Astrocyte (in vitro differentiated cells and primary cell): ENCODE results near the gene LINC00632. TPM values are rescaled to one million over a fixed set of nuclear protein-coding genes. Genes with fewer than 3 reads are reported as not detected.

ENCODE experiments used
- DNase-seq: peaks from one replicate; pipeline ENCODE4 v3.0.0-alpha.2; 2010; ENCODE audit warnings: low read depth
- FAIRE-seq: peaks from 2 replicates; lab custom pipeline; 2011; peaks lifted over from hg19 to GRCh38; lab: Jason Lieb, UNC
- H2AFZ ChIP-seq: 2 replicates; pipeline ENCODE4 v1.6.0; 2012; ENCODE audit warnings: low read depth, low read length, inconsistent platforms
- H3K27ac ChIP-seq: 2 replicates; pipeline ENCODE4 v1.5.1; 2011; ENCODE audit warnings: low read depth, low read length, inconsistent platforms
- H3K27me3 ChIP-seq: 2 replicates; pipeline ENCODE4 v1.6.0; 2011; ENCODE audit warnings: low read length, inconsistent platforms; ENCODE audit not compliant: insufficient read depth
- H3K36me3 ChIP-seq: 2 replicates; pipeline ENCODE4 v1.5.1; 2011; ENCODE audit warnings: low read length, inconsistent platforms; ENCODE audit not compliant: insufficient read depth
- H3K4me1 ChIP-seq: 2 replicates; pipeline ENCODE4 v1.5.1; 2011; ENCODE audit warnings: low read length, inconsistent platforms; ENCODE audit not compliant: insufficient read depth
- H3K4me2 ChIP-seq: 2 replicates; pipeline ENCODE4 v1.6.0; 2012; ENCODE audit warnings: low read length, inconsistent platforms
- H3K4me3 ChIP-seq: 2 replicates; pipeline ENCODE4 v1.5.1; 2011; ENCODE audit warnings: low read depth, mild to moderate bottlenecking, low read length, inconsistent platforms; ENCODE audit not compliant: insufficient read depth
- H3K79me2 ChIP-seq: 2 replicates; pipeline ENCODE4 v1.6.0; 2012; ENCODE audit warnings: mild to moderate bottlenecking, low read length, inconsistent platforms; ENCODE audit not compliant: insufficient read depth
- H3K9ac ChIP-seq: 2 replicates; pipeline ENCODE4 v1.6.0; 2012; ENCODE audit warnings: mild to moderate bottlenecking, low read length, inconsistent platforms
- H3K9me3 ChIP-seq: 2 replicates; pipeline ENCODE4 v1.5.1; 2012; ENCODE audit warnings: low read depth, mild to moderate bottlenecking, low read length, inconsistent platforms; ENCODE audit not compliant: insufficient read depth
- H4K20me1 ChIP-seq: 2 replicates; pipeline ENCODE4 v1.6.0; 2012; ENCODE audit warnings: low read length, inconsistent platforms; ENCODE audit not compliant: insufficient read depth
- H3K27ac Mint-ChIP-seq: one replicate; pipeline ENCODE4 v1.8.0; 2021; ENCODE audit warnings: mild to moderate bottlenecking, mixed read lengths; ENCODE audit not compliant: unreplicated experiment
- H3K27me3 Mint-ChIP-seq: one replicate; pipeline ENCODE4 v1.8.0; 2021; ENCODE audit warnings: low read depth, mixed read lengths; ENCODE audit not compliant: unreplicated experiment
- H3K36me3 Mint-ChIP-seq: one replicate; pipeline ENCODE4 v1.8.0; 2021; ENCODE audit warnings: low read depth, mixed read lengths; ENCODE audit not compliant: unreplicated experiment
- H3K4me1 Mint-ChIP-seq: one replicate; pipeline ENCODE4 v1.8.0; 2021; ENCODE audit warnings: low read depth, mixed read lengths; ENCODE audit not compliant: unreplicated experiment
- H3K4me3 Mint-ChIP-seq: one replicate; pipeline ENCODE4 v1.8.0; 2021; ENCODE audit warnings: mild to moderate bottlenecking, moderate library complexity, mixed read lengths; ENCODE audit not compliant: unreplicated experiment
- H3K9me3 Mint-ChIP-seq: one replicate; pipeline ENCODE4 v1.8.0; 2021; ENCODE audit warnings: mild to moderate bottlenecking, mixed read lengths; ENCODE audit not compliant: unreplicated experiment
- EZH2 ChIP-seq: IDR thresholded peaks from 2 replicates; pipeline ENCODE4 v1.6.1; 2012; ENCODE audit warnings: mild to moderate bottlenecking, low read length, inconsistent platforms; ENCODE audit not compliant: insufficient read depth
- total RNA-seq: library from RNA; stranded (reverse); gene quantifications from 2 replicates; pipeline ENCODE4 v1.2.1, GENCODE V29; 2021
- TF ChIP-seq, protein P1 (sequence below): IDR thresholded peaks from 2 replicates; pipeline ENCODE4 v1.5.1; 2011; ENCODE audit warnings: low read depth, mild to moderate bottlenecking, inconsistent platforms, low read length, moderate library complexity; ENCODE audit not compliant: insufficient read depth

The LINC00632 gene
- total RNA-seq, 1 donor from 2014 or later: 318 TPM

DNA sequence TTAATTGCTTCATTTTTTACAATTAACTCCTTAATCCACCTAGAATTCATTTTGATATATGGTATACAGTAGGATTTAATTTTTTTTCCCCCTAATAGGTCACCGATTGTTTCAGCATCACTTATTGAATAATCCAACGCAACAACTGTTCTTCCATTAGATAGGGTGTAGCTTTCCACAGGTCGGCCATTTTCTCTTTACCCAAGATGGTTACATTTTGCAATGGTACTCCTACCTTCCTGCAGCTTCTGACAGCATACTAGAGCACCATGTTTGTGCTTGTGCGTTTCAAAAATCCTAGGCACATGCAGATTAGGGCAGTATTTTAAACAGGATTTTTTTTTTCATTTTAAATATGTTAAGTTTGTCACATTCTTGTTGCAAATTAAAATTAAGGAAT is 2.3 kb downstream of the LINC00632 start:
- FAIRE-seq: no peak
- Mint-ChIP-seq H3K27me3 (no peaks in the 10 kb centered on the region), H3K9me3 (no peaks in the 10 kb centered on the region), H3K4me1 (peaks cover 3% of the 10 kb centered on the region), H3K27ac (no peak overlapping the region), H3K36me3 (no peaks in the 10 kb centered on the region), H3K4me3 (no peak overlapping the region)
- H3K4me1 ChIP-seq: peaks cover 3% of the 10 kb centered on the region
- no peaks in the 10 kb centered on the region for H4K20me1 ChIP-seq
- no peak for TF ChIP-seq EZH2
- TF ChIP-seq, protein P1, sequence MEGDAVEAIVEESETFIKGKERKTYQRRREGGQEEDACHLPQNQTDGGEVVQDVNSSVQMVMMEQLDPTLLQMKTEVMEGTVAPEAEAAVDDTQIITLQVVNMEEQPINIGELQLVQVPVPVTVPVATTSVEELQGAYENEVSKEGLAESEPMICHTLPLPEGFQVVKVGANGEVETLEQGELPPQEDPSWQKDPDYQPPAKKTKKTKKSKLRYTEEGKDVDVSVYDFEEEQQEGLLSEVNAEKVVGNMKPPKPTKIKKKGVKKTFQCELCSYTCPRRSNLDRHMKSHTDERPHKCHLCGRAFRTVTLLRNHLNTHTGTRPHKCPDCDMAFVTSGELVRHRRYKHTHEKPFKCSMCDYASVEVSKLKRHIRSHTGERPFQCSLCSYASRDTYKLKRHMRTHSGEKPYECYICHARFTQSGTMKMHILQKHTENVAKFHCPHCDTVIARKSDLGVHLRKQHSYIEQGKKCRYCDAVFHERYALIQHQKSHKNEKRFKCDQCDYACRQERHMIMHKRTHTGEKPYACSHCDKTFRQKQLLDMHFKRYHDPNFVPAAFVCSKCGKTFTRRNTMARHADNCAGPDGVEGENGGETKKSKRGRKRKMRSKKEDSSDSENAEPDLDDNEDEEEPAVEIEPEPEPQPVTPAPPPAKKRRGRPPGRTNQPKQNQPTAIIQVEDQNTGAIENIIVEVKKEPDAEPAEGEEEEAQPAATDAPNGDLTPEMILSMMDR: no peak
- H3K27me3 ChIP-seq: peaks cover 8% of the 10 kb centered on the region
- no peaks in the 10 kb centered on the region for H3K36me3 ChIP-seq
- H2AFZ ChIP-seq: no peak overlapping the region
- DNase-seq: no peak
- no peaks in the 10 kb centered on the region for H3K9me3 ChIP-seq
- H3K27ac ChIP-seq: no peak overlapping the region
- H3K79me2 ChIP-seq: no peaks in the 10 kb centered on the region
- no peak overlapping the region for H3K4me3 ChIP-seq
- H3K4me2 ChIP-seq: no peak overlapping the region
- H3K9ac ChIP-seq: no peak overlapping the region

DNA sequence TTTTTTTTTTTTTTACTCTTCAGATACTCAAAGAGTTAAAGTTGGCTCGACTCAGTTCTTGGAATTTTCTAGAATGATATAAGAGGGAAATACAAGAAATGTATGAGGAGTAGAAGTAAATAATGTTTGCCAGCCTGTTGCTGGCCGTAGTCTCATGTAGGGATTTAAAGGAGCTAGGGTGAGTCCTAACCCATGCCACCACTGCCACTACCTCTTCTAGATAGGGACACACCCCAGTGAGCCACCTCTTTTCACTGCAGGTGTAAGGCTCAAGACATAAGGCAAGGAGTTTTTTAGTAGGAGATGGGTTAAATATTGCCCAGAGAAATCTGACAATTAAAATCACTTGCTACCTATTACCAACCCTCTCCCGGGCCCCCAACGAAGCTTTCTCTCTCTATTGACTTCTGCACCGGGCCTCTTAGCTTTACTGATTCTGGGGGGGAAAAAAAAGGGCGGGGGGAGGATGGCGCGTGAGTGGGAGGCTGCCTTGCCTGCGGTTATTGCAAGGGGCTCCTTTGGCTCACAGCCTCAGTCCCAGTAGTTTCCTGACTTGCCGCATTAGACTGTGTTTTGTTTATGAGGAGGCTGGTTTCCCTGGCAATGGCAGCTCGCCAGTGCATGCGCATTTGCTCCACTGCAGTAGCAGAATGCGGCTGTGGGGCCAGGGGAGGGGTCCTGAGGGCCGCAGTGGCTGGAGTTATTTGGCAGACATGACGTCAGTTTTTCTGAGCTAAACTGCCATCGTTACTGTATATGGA is 3.0 kb downstream of the LINC00632 start:
- Mint-ChIP-seq H3K36me3 (no peaks in the 10 kb centered on the region), H3K4me1 (peaks cover 3% of the 10 kb centered on the region), H3K27me3 (no peaks in the 10 kb centered on the region), H3K27ac (no peak overlapping the region), H3K4me3 (no peak overlapping the region), H3K9me3 (no peaks in the 10 kb centered on the region)
- Histone ChIP-seq H3K36me3 (no peaks in the 10 kb centered on the region), H3K9me3 (no peaks in the 10 kb centered on the region), H3K27ac (no peak overlapping the region), H3K4me3 (peak overlapping the region; percentile 33), H3K4me1 (peaks cover 3% of the 10 kb centered on the region), H4K20me1 (no peaks in the 10 kb centered on the region), H2AFZ (peak overlapping the region; percentile 26), H3K9ac (peak overlapping the region; percentile 60), H3K4me2 (peak overlapping the region; percentile 81), H3K79me2 (no peaks in the 10 kb centered on the region), H3K27me3 (peaks cover 8% of the 10 kb centered on the region)
- DNase-seq (peak; percentile 50), FAIRE-seq (no peak)
- TF ChIP-seq EZH2: no peak
- TF ChIP-seq, protein P1: no peak

DNA sequence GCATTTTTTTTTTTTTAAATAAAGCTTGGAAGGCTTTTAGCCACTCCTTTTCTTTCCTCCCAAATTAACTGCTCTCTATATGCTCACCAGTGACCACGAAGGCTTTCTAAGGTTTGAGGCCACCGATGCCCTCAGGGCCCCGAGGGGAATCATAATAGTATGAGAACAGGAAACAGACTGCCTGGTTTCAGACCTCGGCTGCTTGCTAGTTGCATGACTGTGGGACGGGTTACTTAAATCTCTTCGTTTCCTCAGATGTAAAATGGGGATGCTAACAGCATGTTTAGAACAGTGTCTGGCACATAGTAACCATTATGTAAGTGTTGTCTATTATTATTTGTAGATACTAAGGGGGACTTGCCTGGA is 3.6 kb downstream of the LINC00632 start:
- Histone ChIP-seq H3K79me2 (no peaks in the 10 kb centered on the region), H2AFZ (peak overlapping the region; percentile 26), H3K36me3 (no peaks in the 10 kb centered on the region), H3K4me2 (peak overlapping the region; percentile 81), H3K27ac (no peak overlapping the region), H3K27me3 (peaks cover 8% of the 10 kb centered on the region), H3K9me3 (no peaks in the 10 kb centered on the region), H3K4me1 (peaks cover 3% of the 10 kb centered on the region), H3K4me3 (peak overlapping the region; percentile 33), H3K9ac (peak overlapping the region; percentile 57), H4K20me1 (no peaks in the 10 kb centered on the region)
- Mint-ChIP-seq H3K4me1 (peaks cover 3% of the 10 kb centered on the region), H3K27ac (no peak overlapping the region), H3K36me3 (no peaks in the 10 kb centered on the region), H3K9me3 (no peaks in the 10 kb centered on the region), H3K4me3 (no peak overlapping the region), H3K27me3 (no peaks in the 10 kb centered on the region)
- TF ChIP-seq, protein P1: no peak
- TF ChIP-seq EZH2: no peak
- FAIRE-seq: no peak
- no peak for DNase-seq
